T47D (cell line): Measurements from ENCODE around the gene ING2.
"Not testable (repeated sequence)": the region's sequence is repeated elsewhere in the genome, so short reads cannot be mapped to it uniquely, and the experiment has no call there.

Experiments used
- DNase-seq, 2 experiments: peaks; one replicate each; pipeline versions ENCODE4 v3.0.0 to v3.0.0-alpha.2; 2011 to 2012; ENCODE audit warnings: low read depth in 1 of 2, low spot score in 1 of 2
- JUND ChIP-seq: IDR thresholded peaks from 2 replicates; pipeline ENCODE4 v1.6.1; 2012; ENCODE audit warnings: low read depth
- in situ Hi-C: cut with HindIII; loops from 2 replicates; pipeline ENCODE4 v1.10.0; 2016; ENCODE audit warnings: low sequenced_read_pairs, low pct_unique_long_range_greater_than_20kb

Gene ING2

DNA sequence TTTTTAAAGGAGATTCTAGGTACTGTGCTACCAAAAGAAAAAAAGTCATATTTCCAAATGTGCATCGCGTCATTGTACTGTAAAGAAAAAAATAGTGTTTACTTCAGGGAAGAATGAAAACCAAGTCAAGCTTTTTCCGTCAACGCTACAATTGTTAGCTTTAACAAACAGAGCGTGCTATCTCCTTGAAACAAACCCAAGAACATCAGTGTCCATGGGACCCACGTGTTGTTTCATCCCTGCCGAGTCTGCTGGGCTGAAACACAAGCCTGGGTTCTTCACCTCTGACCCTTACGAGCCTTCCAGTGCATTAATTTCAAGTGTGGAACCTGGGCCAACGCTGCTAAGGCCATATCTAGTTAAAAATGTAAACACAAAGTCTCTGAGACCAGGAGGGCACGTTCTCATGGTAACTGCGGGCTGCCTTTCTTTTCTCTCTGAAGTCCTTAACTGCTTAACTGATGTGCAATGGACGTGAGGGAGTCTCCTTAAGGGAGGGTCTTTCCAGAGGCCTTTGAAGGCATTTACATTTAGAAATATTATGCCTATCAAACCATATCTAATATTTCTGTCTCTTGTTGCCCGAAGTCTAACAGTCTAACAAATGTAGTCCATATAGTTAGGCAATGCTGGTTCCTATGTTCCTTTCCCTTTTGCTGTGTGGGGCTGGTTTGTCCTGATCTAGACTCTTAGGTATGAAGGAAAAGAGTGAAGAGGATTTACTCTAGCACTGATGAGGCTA is 36.3 kb downstream of the ING2 start:
- no peak for DNase-seq
- in situ Hi-C loops, result no loop called here
- TF ChIP-seq JUND, result no peak

DNA sequence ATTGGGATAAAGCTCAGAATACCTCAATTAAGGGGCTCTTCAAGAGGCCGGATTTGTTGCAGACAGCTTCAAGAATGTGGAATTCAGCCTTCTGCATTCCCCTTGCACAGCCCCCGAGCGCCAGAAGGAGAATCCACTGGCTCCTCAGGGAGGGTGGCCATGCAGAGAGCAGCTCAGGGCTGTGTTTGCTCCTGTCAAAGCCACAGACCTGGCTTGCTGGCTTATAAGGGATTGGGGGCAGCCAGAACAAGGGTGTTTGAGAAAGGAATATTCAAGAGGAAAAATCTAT is 36.8 kb downstream of the ING2 start:
- TF ChIP-seq JUND, result no peak
- in situ Hi-C loops, result no loop called here
- no peak for DNase-seq

DNA sequence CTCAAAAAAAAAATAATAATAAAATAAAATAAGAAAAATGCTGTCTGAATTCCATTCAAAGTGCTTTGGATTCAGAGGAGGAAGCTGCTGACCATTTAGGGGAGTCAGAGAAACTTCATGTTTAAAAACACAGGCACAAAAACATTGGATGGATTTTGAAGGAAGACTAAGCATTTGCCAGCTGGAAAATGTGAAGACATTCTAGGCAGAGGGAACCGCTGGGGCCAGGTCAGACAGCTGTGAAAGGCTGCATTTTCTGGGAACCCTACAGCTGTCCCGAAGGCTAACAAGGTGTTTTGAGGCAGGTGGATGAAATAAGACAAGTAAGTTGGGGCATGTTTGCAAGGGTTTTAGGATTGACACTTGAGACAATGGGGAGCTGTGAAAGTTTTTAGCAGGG is 38.6 kb downstream of the ING2 start:
- in situ Hi-C loops, result no loop called here
- TF ChIP-seq JUND, result no peak
- DNase-seq, result no peak

DNA sequence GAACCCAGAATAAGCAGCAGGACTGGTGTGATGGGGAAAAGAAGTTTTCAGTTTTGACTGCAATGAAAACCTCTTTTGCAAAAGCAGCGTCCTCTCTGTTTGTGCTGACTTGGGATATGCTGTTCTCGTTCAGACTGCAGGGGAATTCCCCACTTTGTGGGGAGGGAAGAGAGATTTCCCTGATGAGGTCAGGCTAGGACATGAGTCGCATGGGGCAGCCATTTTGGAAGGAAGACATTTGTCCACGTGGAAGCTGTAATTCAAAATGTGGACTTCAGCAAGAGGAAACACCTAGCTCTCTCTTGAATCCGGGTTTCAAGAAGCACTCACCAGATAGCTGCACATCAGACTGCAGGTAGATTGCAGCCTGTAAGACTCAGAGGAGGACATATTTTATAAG is 39.3 kb downstream of the ING2 start:
- DNase-seq, result no peak
- no peak for TF ChIP-seq JUND
- in situ Hi-C loops, result no loop called here

DNA sequence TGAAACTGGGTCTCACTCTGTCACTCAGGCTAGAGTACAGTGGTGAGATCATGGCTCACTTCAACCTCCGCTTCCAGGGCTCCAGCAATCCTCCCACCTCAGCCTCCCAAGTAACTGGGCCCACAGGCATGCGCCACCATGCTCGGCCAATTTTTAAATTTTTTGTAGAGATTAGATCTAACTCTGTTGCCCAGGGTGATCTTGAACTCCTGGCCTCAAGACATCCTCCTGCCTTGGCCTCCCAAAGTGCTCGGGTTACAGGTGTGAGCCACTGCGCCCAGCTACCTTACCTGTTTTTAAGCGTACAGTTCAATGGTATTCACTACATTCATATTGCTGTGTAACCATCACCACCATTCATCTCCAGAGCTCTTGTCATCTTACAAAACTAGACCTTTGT is 41.5 kb downstream of the ING2 start:
- DNase-seq, result no peak
- in situ Hi-C loops, result no loop called here

DNA sequence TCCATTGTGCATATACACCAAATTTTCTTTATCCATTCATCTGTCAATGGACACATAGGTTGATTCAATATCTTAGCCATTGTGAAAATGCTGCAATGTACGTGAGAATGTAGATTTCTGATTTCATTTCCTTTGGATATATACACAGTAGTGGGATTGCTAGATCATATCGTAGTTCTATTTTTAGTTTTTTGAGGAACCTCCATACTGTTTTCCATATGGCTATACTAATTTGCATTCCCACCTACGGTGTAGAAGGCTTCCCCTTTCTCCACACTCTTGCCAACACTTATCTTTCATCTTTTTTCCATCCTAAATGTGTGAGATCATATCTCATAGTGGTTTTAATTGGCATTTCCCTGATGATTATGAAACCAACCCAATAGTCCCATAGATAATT is 43.4 kb downstream of the ING2 start:
- no peak for TF ChIP-seq JUND
- DNase-seq, result no peak
- in situ Hi-C loops, result no loop called here

More for the DNA sequence above, 41.5 kb downstream of the ING2 start:
- no peak for TF ChIP-seq JUND

DNA sequence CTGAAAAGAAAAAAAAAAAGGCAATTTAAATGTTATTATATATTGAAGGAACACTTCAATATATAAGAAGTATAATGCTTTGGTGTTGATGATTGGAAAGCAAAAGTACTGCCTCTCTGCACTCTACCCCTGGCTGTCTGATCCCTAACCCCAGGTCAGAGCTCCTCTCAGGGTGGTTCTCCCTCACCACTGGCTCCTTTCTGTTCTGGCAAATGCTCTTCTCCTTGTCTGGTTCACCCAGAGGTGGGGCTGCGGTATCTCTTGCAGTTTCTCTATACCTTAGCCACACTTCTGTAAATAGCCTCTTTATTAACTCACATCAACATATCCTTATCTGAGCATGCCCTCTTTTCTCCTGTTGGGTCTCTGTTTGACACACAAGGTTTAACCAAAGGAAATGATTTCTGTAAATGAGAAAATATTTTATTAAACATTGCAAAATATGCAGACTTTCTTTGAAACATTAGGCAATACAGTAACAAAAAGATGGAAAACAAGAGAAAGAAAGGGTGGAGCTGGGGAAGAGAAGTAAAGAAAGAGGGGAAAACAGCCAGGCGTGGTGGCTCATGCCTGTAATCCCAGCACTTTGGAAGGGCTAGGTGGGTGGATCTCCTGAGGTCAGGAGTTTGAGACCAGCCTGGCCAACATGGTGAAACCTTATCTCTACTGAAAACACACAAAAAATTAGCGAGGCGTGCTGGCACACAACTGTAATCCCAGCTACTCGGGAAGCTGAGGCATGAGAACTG is 45.7 kb downstream of the ING2 start:
- in situ Hi-C loops, result no loop called here
- DNase-seq, result no peak
- no peak for TF ChIP-seq JUND

DNA sequence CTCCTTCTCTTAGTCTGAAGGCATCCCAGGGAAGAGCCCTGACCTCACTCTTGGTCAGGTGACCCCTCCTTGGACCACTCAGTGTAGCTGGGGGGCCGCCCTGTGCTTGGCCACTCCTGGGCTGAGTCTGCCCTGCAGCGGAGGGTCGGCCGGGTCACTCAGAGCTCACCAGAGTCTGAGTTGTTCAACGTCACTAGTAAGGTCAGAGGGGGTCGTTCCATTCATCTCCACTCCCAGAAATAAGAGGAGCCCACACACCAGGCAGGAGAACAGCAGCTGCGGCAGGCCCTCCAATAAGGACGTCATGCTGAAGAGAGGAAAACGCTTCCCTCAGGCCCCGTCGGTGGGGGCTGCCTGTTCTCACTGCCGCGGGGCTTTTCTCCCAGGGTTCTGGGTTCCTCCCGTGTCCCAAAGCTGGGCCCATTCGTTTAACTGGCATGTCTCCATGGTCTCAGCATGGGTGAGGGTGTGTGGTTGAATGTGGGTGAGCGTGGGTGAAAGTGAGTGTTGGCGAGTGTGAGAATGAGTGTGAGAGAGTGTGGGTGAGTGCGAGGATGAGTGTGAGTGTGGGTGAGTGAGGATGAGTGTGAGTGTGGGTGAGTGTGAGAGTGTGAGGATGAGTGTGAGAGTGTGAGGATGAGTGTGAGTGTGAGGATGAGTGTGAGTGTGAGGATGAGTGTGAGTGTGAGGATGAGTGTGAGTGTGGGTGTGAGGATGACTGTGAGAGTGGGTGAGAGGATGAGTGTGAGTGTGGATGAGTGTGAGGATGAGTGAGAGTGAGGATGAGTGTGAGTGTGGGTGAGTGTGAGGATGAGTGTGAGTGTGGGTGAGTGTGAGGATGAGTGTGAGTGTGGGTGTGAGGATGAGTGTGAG is 47.7 kb downstream of the ING2 start:
- in situ Hi-C loops, result no loop called here
- no peak for DNase-seq
- TF ChIP-seq JUND, result no peak

DNA sequence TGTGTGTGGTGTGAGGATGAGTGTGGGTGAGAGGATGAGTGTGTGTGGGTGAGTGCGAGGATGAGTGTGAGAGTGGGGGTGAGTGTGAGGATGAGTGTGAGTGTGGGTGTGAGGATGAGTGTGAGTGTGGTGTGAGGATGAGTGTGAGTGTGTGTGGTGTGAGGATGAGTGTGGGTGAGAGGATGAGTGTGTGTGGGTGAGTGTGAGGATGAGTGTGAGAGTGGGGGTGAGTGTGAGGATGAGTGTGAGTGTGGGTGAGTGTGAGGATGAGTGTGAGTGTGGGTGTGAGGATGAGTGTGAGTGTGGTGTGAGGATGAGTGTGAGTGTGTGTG is 48.3 kb downstream of the ING2 start:
- in situ Hi-C loops, DNase-seq: not testable (repeated sequence)

DNA sequence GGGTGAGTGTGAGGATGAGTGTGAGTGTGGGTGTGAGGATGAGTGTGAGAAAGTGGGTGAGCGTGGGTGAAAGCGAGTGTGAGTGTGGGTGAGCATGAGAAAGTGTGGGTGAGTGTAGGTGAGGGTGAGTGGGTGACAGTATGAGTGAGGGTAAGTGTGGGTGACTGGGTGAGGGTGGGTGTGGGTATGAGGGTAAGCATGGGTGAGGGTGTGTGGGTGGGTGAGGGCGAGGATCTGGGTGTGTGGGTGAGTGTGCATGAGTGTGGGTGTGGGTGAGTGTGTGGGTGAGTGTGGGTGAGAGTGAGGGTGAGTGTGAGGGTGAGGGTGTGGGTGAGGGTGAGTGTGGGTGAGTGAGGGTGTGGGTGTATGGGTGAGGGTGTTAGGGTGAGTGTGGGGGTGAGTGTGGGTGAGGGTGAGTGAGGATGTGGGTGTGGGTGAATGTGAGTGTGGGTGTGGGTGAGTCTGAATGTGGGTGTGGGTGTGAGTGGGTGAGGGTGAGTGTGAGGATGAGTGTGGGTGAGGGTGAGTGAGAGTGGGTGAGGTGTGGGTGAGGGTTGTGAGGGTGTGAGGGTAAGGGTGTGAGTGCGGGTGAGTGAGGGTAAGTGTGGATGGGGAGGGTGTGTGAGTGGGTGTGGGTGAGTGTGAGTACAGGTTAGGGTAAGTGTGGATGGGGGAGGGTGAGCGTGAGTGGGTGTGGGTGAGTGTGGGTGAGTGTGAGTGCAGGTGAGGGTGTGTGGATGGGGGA is 48.9 kb downstream of the ING2 start:
- in situ Hi-C loops, result no loop called here
- no peak for TF ChIP-seq JUND
- DNase-seq, result no peak

DNA sequence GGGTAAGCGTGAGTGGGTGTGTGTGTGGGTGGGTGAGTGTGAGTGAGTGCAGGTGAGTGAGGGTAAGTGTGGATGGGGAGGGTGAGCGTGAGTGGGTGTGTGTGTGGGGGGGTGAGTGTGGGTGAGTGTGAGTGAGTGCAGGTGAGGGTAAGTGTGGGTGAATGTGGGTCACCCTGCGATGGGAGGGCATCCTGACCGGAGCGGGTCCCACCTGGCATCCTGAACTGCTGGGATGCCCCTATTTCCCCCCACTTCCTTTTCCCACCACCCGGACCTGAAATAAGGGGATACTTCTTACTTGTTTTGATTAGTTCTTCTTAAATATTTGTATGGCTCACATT is 49.5 kb downstream of the ING2 start:
- no peak for TF ChIP-seq JUND
- in situ Hi-C loops, result no loop called here
- DNase-seq, result no peak

DNA sequence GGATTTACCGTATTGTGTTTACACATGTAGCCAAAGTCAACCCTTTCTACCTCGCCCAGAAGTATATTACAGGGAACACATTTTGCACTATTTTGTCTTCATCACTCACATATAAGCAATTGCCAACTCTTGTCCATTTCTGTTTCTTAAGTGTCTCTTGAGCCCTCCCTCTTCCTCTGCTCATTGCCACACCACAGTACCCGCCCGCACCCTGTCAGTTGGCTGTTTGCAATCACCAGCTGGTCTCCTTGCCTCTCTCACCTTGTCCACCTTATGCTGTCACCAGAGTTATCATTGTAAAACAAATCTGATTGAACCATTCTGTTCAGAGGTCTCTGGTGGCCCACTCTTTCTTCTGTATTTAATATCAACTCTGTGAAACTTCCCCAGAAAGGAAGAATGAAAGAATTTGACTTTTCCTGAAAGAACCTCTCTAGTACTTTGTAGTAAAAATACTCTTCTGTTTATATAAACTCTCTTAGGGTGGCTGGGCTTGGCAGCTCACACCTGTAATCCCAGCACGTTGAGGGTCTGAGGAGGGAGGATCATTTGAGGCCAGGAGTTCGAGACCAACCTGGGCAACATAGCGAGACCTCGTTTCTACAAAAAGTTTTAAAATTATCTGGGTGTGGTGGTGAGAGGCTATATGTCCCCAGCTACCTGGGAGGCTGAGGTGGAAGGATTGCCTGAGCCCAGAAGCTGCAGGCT is 50.2 kb downstream of the ING2 start:
- DNase-seq, result no peak
- in situ Hi-C loops, result no loop called here
- no peak for TF ChIP-seq JUND
